ENCODE data around the gene HASPIN. TPM values are rescaled to one million over a fixed set of nuclear protein-coding genes. Genes with fewer than 3 reads are reported as not detected.
A peak's percentile ranks its signal among the peaks of the same experiment; 100 is the strongest.
"Not testable (repeated sequence)": the region's sequence is repeated elsewhere in the genome, so short reads cannot be mapped to it uniquely, and the experiment has no call there.

HASPIN gene
- polyA plus RNA-seq, 3 donors: 0.05 TPM; not detected in 2

DNA sequence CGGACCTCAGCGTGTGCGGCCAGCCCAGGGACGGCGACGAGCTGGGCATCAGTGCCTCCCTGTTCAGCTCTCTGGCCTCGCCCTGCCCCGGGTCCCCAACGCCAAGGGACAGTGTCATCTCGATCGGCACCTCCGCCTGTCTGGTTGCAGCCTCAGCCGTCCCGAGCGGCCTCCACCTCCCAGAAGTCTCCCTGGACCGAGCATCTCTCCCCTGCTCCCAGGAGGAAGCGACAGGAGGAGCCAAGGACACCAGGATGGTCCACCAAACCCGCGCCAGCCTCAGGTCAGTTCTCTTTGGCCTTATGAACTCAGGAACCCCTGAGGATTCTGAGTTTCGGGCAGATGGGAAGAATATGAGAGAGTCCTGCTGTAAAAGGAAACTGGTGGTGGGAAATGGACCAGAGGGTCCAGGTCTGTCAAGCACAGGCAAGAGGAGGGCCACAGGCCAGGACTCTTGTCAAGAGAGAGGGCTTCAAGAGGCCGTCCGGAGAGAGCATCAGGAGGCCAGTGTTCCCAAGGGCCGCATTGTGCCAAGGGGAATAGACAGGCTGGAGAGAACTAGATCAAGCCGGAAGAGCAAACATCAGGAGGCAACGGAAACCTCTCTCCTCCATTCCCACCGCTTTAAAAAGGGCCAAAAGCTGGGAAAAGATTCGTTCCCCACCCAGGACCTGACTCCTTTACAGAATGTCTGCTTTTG, 825 bp downstream of the HASPIN start:
- TF ChIP-seq, protein P1, sequence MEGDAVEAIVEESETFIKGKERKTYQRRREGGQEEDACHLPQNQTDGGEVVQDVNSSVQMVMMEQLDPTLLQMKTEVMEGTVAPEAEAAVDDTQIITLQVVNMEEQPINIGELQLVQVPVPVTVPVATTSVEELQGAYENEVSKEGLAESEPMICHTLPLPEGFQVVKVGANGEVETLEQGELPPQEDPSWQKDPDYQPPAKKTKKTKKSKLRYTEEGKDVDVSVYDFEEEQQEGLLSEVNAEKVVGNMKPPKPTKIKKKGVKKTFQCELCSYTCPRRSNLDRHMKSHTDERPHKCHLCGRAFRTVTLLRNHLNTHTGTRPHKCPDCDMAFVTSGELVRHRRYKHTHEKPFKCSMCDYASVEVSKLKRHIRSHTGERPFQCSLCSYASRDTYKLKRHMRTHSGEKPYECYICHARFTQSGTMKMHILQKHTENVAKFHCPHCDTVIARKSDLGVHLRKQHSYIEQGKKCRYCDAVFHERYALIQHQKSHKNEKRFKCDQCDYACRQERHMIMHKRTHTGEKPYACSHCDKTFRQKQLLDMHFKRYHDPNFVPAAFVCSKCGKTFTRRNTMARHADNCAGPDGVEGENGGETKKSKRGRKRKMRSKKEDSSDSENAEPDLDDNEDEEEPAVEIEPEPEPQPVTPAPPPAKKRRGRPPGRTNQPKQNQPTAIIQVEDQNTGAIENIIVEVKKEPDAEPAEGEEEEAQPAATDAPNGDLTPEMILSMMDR (IDR thresholded peaks at IDR 0.05): no peak
- Histone ChIP-seq H3K4me2 (replicated peaks; ENCODE audit: extremely low read depth, low read length, poor library complexity, severe bottlenecking) (peak overlapping the region; percentile 96), H3K27ac (ENCODE audit: low read depth in 1 of 2, low read length in 2 of 2) (no peak overlapping the region), H3K79me2 (ENCODE audit: insufficient read depth, low read length) (peaks cover 72% of the 10 kb centered on the region), H3K4me1 (ENCODE audit: control insufficient read depth in 1 of 2, insufficient read depth in 2 of 2, low read length in 2 of 2) (peaks cover 41 to 51% of the 10 kb centered on the region in 2 donors), H3K9ac (ENCODE audit: insufficient read depth, low read length, poor library complexity, severe bottlenecking) (peak overlapping the region; percentile 82), H3K27me3 (ENCODE audit: control insufficient read depth in 2 of 2, insufficient read depth in 2 of 2, low read length in 2 of 2) (no peaks in the 10 kb centered on the region), H3K4me3 (replicated peaks in 1 of 3; ENCODE audit: low read depth in 2 of 3, low read length in 3 of 3) (peak overlapping the region; percentile 88 to 94 (median 93)), H4K20me1 (ENCODE audit: insufficient read depth, low read length) (no peaks in the 10 kb centered on the region), H3K36me3 (replicated peaks in 1 of 2; ENCODE audit: control insufficient read depth in 1 of 2, insufficient read depth in 2 of 2, low read length in 2 of 2) (peaks cover 0 to 8% of the 10 kb centered on the region in 2 donors), H2AFZ (ENCODE audit: insufficient read depth, low read depth, low read length, poor library complexity, severe bottlenecking) (peak overlapping the region; percentile 100), H3K9me3 (replicated peaks in 1 of 2; ENCODE audit: control insufficient read depth in 1 of 2, insufficient read depth in 1 of 2, low read length in 2 of 2) (no peaks in the 10 kb centered on the region)
- H3K4me1 Mint-ChIP-seq: peaks cover 53% of the 10 kb centered on the region
- WGBS (ENCODE audit: insufficient coverage): 22% methylated on average over 24 of the region's 27 CpGs
- peak overlapping the region in 2 of 7 donors; percentile 52 to 89 for H3K27ac Mint-ChIP-seq
- intact Hi-C loops (cut with micrococcal nuclease): loop anchor here (5.0 kb wide), 1 partner anchor 42 kb away; no protein-coding TSS in a partner anchor
- no peak for DNase-seq
- peaks cover 8 to 46% of the 10 kb centered on the region in 2 donors for H3K36me3 Mint-ChIP-seq
- no peaks in the 10 kb centered on the region for H3K9me3 Mint-ChIP-seq
- no peaks in the 10 kb centered on the region for H3K27me3 Mint-ChIP-seq (ENCODE audit: low read depth in 3 of 3)
- H3K4me3 Mint-ChIP-seq: peak overlapping the region; percentile 90 to 97

DNA sequence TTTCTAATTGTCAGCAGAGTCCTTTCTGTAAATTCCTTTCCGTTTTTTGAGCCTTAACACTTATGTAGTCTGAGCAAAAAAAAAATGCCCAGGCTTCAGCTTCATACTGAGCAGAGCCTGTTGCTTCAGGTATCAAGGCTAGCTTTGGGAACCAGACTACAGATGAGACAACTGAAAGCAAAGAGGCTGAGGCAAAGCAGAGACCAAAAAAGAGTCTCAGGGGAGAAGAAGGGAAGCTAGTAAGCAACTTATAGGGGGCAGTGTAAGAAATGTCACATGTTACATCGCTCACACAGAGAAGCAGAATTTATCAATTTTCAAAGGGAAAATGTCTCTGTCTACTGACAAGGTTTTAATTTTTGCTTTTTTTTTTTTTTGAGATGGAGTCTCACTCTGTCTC, 3.3 kb downstream of the HASPIN start:
- no peak overlapping the region for H3K27ac Mint-ChIP-seq
- Histone ChIP-seq H3K36me3 (replicated peaks in 1 of 2; ENCODE audit: control insufficient read depth in 1 of 2, insufficient read depth in 2 of 2, low read length in 2 of 2) (peaks cover 0 to 10% of the 10 kb centered on the region in 2 donors), H3K4me3 (replicated peaks in 1 of 3; ENCODE audit: low read depth in 2 of 3, low read length in 3 of 3) (no peak overlapping the region), H4K20me1 (ENCODE audit: insufficient read depth, low read length) (no peaks in the 10 kb centered on the region), H3K27ac (ENCODE audit: low read depth in 1 of 2, low read length in 2 of 2) (no peak overlapping the region), H3K79me2 (ENCODE audit: insufficient read depth, low read length) (peaks cover 60% of the 10 kb centered on the region), H3K4me1 (ENCODE audit: control insufficient read depth in 1 of 2, insufficient read depth in 2 of 2, low read length in 2 of 2) (peaks cover 20 to 27% of the 10 kb centered on the region in 2 donors), H3K9me3 (replicated peaks in 1 of 2; ENCODE audit: control insufficient read depth in 1 of 2, insufficient read depth in 1 of 2, low read length in 2 of 2) (no peaks in the 10 kb centered on the region), H3K27me3 (ENCODE audit: control insufficient read depth in 2 of 2, insufficient read depth in 2 of 2, low read length in 2 of 2) (no peaks in the 10 kb centered on the region), H2AFZ (ENCODE audit: insufficient read depth, low read depth, low read length, poor library complexity, severe bottlenecking) (no peak overlapping the region), H3K9ac (ENCODE audit: insufficient read depth, low read length, poor library complexity, severe bottlenecking) (no peak overlapping the region), H3K4me2 (replicated peaks; ENCODE audit: extremely low read depth, low read length, poor library complexity, severe bottlenecking) (no peak overlapping the region)
- DNase-seq: no peak
- H3K9me3 Mint-ChIP-seq: no peaks in the 10 kb centered on the region
- peaks cover 0 to 1% (median 0%) of the 10 kb centered on the region in 3 donors for H3K27me3 Mint-ChIP-seq (ENCODE audit: low read depth in 3 of 3)
- H3K36me3 Mint-ChIP-seq: peaks cover 6 to 32% of the 10 kb centered on the region in 2 donors
- TF ChIP-seq, protein P1 (IDR thresholded peaks at IDR 0.05): no peak
- H3K4me3 Mint-ChIP-seq: no peak overlapping the region
- intact Hi-C loops (cut with micrococcal nuclease): no loop called here
- WGBS (ENCODE audit: insufficient coverage): 100% methylated on average over 1 of the region's 2 CpGs
- H3K4me1 Mint-ChIP-seq: peaks cover 32% of the 10 kb centered on the region

DNA sequence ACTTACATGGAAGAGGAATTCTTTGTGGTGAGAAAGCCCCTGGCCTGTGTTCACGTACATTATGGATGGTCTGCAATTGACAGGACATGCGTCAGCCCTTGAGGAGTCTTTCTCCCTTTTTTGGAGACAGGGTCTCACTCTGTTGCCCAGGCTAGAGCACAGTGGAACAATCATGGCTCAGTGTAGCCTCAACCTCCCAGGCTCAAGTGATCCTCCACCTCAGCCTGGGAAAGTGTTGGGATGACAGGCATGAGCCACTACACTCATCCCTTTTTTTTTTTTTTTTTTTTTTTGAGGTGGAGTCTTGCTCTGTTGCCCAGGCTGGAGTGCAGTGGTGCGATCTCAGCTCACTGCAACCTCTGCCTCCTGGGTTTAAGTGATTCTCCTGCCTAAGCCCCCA, 4.4 kb downstream of the HASPIN start:
- H3K4me1 Mint-ChIP-seq: peaks cover 23% of the 10 kb centered on the region
- H3K27ac Mint-ChIP-seq; H3K27me3 Mint-ChIP-seq (ENCODE audit: low read depth in 3 of 3); H3K4me2 ChIP-seq (replicated peaks; ENCODE audit: extremely low read depth, low read length, poor library complexity, severe bottlenecking); H3K4me3 Mint-ChIP-seq; intact Hi-C loops (cut with micrococcal nuclease); H2AFZ ChIP-seq (ENCODE audit: insufficient read depth, low read depth, low read length, poor library complexity, severe bottlenecking); H3K9me3 ChIP-seq (replicated peaks in 1 of 2; ENCODE audit: control insufficient read depth in 1 of 2, insufficient read depth in 1 of 2, low read length in 2 of 2); H3K4me3 ChIP-seq (replicated peaks in 1 of 3; ENCODE audit: low read depth in 2 of 3, low read length in 3 of 3); H3K27me3 ChIP-seq (ENCODE audit: control insufficient read depth in 2 of 2, insufficient read depth in 2 of 2, low read length in 2 of 2); H3K9ac ChIP-seq (ENCODE audit: insufficient read depth, low read length, poor library complexity, severe bottlenecking); H3K27ac ChIP-seq (ENCODE audit: low read depth in 1 of 2, low read length in 2 of 2); H3K9me3 Mint-ChIP-seq; DNase-seq; H4K20me1 ChIP-seq (ENCODE audit: insufficient read depth, low read length): not testable (repeated sequence)
- H3K4me1 ChIP-seq (ENCODE audit: control insufficient read depth in 1 of 2, insufficient read depth in 2 of 2, low read length in 2 of 2): peaks cover 12 to 17% of the 10 kb centered on the region in 2 donors
- WGBS (ENCODE audit: insufficient coverage): 100% methylated on average over 2 of the region's 3 CpGs
- H3K36me3 ChIP-seq (replicated peaks in 1 of 2; ENCODE audit: control insufficient read depth in 1 of 2, insufficient read depth in 2 of 2, low read length in 2 of 2): peaks cover 0 to 10% of the 10 kb centered on the region in 2 donors
- peaks cover 49% of the 10 kb centered on the region for H3K79me2 ChIP-seq (ENCODE audit: insufficient read depth, low read length)
- peaks cover 6 to 32% of the 10 kb centered on the region in 2 donors for H3K36me3 Mint-ChIP-seq

Data from CD14-positive monocyte (primary cell).